HG02678 (cell line): ENCODE data around the gene PHLDB2.

Experiments used
- ATAC-seq: cut with Tn5 transposase; IDR thresholded peaks from one replicate; pipeline ENCODE4 v1.9.1; 2021; ENCODE audit warnings: mild to moderate bottlenecking, moderate library complexity; ENCODE audit not compliant: unreplicated experiment

Gene PHLDB2

GRCh38 chr3:111956449-111956848 lies 97.4 kb downstream of the PHLDB2 start:
- ATAC-seq, result no peak

- no peak for ATAC-seq
Observed at GRCh38 chr3:111956995-111957734, 98.1 kb downstream of the PHLDB2 start.

- ATAC-seq, result no peak
Observed at GRCh38 chr3:111961461-111962164, 102.5 kb downstream of the PHLDB2 start.

GRCh38 chr3:111963424-111963823 lies 104.4 kb downstream of the PHLDB2 start:
- no peak for ATAC-seq

- ATAC-seq, result no peak
Observed at GRCh38 chr3:111965484-111965883, 106.4 kb downstream of the PHLDB2 start.

GRCh38 chr3:111967068-111967467 lies 108.0 kb downstream of the PHLDB2 start:
- no peak for ATAC-seq

DNA sequence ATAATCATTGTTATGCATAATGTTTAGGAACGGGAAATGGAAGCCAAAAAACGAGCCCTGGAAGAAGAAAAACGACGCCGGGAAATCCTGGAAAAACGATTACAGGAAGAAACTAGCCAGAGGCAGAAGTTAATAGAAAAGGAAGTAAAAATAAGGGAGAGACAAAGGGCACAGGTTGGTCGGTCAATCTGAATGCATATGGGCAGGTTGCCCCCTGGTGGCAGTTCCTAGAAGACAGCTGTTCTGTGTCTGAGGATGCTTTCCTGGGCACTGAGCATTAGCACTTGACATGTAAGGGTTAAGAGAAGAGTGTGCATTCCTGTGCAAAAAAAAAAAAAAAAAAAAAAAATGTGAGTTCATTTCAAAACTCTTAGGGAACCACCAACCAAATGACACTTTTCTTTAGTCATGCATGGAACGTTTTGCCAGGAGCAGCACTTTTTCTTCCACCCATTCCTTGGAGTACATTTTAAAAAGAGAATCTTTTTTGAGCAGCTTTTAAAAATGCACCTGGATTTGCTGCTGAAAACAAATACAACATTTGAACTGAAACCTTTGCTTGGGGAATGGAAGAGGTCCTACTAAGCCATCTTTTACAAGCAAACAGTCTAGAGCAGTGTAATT lies 108.7 kb downstream of the PHLDB2 start:
- peak; percentile 96 for ATAC-seq

DNA sequence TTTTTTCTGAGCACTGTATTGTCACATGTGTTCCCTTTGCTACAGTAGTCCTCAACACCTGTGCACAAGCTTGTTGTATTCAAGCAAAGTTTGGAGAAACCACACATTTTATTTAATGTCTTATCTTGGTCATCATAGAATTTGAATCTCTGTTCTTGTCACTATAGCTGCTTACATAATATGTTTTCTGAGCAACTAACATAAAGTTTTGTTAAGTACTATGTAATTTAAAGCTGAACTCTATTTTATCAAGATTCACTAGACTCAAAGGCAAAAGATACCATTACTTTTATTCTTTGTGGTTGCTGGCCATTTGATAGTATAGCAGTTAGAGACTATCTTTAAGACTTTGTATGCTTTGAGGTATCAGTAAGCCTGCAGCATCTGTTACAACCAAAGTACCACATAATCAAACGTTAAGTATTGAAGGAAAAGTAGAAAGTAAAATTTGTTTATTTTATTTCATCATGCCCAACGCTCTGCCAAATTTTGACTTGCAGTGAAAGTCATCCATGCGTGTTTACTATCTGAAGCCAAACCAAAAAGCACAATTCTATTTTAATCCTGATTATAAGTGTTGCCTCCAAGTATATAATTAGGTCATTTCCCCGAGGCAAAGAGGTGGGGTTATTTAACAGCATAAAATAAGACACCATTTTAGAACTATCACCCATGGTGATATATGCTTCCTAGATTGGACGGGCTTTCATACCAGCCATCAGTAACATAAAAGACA lies 109.4 kb downstream of the PHLDB2 start:
- no peak for ATAC-seq

- no peak for ATAC-seq
Observed at GRCh38 chr3:111970376-111970775, 111.3 kb downstream of the PHLDB2 start.

GRCh38 chr3:111971533-111972130 lies 112.6 kb downstream of the PHLDB2 start:
- no peak for ATAC-seq

GRCh38 chr3:111972891-111973290 lies 113.8 kb downstream of the PHLDB2 start:
- ATAC-seq, result no peak

GRCh38 chr3:111975131-111975530 lies 116.1 kb downstream of the PHLDB2 start:
- ATAC-seq, result no peak

- ATAC-seq, result no peak
Observed at GRCh38 chr3:111976254-111976653, 117.2 kb downstream of the PHLDB2 start.

DNA sequence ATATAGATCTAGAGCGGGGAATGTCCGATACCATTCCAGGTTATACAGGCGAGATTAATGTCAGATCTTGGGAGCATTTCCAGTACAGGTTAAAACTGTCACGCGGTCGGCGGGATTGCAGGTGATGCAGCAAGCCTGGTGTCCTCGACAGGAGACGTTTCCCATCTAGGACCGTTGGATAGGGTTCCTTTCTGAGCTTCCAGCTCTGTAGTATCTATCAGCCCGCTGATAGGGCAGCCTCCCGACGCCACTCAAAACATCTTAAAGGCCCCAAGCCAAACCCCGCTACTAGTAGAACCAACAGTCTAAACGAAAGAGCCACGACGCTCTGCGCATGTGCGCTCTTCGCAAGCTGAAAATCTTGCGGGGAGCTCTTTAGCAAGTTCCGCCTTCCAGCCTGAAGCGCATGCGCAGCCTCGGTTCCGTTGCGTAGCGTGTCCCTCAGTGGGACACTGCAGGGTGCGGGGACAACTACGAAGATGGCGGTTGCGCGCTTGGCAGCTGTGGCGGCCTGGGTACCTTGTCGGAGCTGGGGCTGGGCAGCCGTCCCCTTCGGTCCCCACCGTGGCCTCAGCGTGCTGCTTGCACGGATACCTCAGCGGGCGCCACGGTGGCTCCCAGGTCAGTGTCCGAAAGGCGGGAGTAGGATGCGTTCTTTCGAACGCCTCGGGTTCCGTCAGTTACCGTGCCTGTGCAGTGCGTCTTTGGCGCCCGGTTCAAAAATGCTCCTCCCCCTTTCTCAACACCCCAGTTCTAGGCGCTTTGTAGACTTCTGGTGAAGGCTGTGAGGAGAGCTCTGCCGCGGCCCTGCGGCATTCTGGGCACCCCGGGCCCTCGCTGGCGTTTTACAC lies 119.7 kb downstream of the PHLDB2 start, which contains the start of gene ABHD10:
Gene ABHD10, plus strand, starts transcription at position 444 of the 851 bp plus-strand sequence. Its CDS starts 36 bp downstream, at position 480.
- peak; percentile 96 for ATAC-seq

DNA sequence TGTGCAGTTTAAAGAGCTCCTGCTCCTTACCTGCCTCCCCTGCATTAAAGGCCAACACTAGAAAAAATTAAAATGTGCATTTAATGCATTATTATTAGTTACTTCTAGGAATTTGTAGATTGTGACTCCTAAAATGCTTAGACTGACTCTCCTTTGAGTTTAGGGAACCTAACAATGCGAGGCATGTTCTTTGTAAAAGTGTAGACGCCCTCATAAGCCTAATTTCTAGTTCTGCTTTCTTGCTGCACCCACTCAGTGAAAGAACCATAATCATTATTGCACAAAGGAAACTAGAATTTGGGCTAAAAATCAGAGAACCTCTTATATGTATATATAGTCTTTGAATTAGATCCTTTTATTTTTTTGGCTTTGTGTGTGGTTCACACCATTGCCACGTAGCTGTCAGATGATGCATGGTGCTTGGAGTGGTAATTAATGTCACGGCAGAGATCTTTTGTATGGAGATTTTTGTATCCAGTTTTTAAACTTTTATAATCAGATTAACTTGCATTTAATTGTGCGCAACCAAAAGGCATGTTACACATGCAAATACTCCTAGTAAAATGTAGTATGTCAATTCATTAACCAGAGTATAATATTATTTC lies 120.5 kb downstream of the PHLDB2 start:
- peak; percentile 37 for ATAC-seq

DNA sequence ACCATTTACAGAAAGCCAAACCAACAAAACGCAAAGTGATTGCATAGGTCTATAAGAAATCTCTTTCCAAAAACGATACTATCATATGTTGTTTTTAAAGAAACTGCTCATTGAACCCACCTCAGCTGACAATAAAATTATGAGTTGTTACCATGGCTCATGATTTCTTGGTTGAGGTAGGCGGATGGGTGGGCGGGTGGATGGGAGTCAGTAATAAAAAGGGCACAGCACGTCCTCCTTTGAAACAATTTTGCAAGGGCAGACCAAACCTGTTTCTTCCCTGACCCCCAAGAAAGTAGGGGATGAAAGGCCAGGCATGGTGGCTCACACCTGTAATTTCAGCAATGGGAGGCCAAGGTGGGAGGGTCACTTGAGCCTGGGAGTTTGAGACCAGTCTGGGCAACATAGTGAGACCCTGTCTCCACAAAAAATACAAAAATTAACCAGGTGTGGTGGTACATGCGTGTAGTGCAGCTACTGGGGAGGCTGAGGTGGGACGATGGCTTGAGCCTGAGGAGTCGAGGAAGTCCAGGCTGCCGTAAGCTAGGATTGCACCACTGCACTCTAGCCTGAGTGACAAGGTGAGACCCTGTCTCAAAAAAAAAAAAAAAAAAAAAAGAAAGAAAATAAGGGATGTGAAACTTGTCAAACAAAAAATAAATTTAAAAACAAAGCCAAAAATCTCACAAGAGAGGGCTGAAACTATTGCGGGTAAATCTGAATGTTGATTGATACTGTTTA lies 121.8 kb downstream of the PHLDB2 start:
- no peak for ATAC-seq

DNA sequence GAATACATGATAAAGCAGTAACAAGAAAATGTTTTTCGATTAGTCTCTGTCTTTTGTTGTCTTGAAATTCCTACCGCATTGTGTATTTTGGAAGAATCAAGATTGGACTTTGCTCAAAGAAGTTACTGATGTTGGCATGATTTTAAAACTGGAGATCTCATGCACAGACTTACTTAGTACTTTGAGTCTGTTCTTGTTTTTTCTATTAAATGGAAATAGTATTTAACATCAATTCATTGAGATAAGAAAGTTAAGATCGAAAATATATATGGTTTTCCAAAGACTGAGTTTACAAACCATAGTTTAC lies 122.3 kb downstream of the PHLDB2 start:
- no peak for ATAC-seq

DNA sequence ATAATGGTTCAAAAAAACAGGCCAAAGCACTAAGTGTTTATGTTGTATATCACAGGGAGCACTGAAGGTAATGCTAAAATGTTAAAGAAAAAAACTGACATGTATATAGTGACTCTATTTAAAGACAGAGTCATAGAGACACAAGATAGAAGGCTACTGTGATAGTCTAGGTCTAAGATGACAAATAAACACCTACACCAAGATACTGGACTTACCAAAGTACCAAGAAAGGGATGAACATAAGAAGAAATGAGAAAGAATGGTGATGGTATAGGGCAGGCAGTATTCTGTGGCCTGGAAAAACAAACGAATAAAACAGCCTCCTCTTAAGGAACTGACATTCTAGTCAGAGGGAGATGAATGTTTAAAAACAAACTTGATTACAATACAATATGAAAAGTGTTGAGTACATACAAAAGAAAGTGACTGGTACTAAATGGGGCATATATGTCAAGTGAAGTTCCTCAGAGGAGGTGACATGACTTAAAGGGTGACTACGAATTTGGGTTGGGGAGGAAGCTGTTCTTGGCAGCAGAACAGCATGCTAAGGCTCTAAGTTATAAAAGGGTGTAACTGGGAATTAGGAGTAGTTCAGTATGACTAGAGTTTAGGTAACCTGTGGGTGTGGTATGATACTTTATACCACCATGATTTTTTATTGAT lies 125.7 kb downstream of the PHLDB2 start:
- ATAC-seq, result no peak
